Astrocyte (in vitro differentiated cells and primary cell): ENCODE data around the gene PTPRN2. TPM values are rescaled to one million over a fixed set of nuclear protein-coding genes. Genes with fewer than 3 reads are reported as not detected.

ENCODE experiments used
- DNase-seq: peaks from one replicate; pipeline ENCODE4 v3.0.0-alpha.2; 2010; ENCODE audit warnings: low read depth
- FAIRE-seq: peaks from 2 replicates; lab custom pipeline; 2011; peaks lifted over from hg19 to GRCh38; lab: Jason Lieb, UNC
- H2AFZ ChIP-seq: 2 replicates; pipeline ENCODE4 v1.6.0; 2012; ENCODE audit warnings: low read depth, low read length, inconsistent platforms
- H3K27ac ChIP-seq: 2 replicates; pipeline ENCODE4 v1.5.1; 2011; ENCODE audit warnings: low read depth, low read length, inconsistent platforms
- H3K27me3 ChIP-seq: 2 replicates; pipeline ENCODE4 v1.6.0; 2011; ENCODE audit warnings: low read length, inconsistent platforms; ENCODE audit not compliant: insufficient read depth
- H3K36me3 ChIP-seq: 2 replicates; pipeline ENCODE4 v1.5.1; 2011; ENCODE audit warnings: low read length, inconsistent platforms; ENCODE audit not compliant: insufficient read depth
- H3K4me1 ChIP-seq: 2 replicates; pipeline ENCODE4 v1.5.1; 2011; ENCODE audit warnings: low read length, inconsistent platforms; ENCODE audit not compliant: insufficient read depth
- H3K4me2 ChIP-seq: 2 replicates; pipeline ENCODE4 v1.6.0; 2012; ENCODE audit warnings: low read length, inconsistent platforms
- H3K4me3 ChIP-seq: 2 replicates; pipeline ENCODE4 v1.5.1; 2011; ENCODE audit warnings: low read depth, mild to moderate bottlenecking, low read length, inconsistent platforms; ENCODE audit not compliant: insufficient read depth
- H3K79me2 ChIP-seq: 2 replicates; pipeline ENCODE4 v1.6.0; 2012; ENCODE audit warnings: mild to moderate bottlenecking, low read length, inconsistent platforms; ENCODE audit not compliant: insufficient read depth
- H3K9ac ChIP-seq: 2 replicates; pipeline ENCODE4 v1.6.0; 2012; ENCODE audit warnings: mild to moderate bottlenecking, low read length, inconsistent platforms
- H3K9me3 ChIP-seq: 2 replicates; pipeline ENCODE4 v1.5.1; 2012; ENCODE audit warnings: low read depth, mild to moderate bottlenecking, low read length, inconsistent platforms; ENCODE audit not compliant: insufficient read depth
- H4K20me1 ChIP-seq: 2 replicates; pipeline ENCODE4 v1.6.0; 2012; ENCODE audit warnings: low read length, inconsistent platforms; ENCODE audit not compliant: insufficient read depth
- H3K27ac Mint-ChIP-seq: one replicate; pipeline ENCODE4 v1.8.0; 2021; ENCODE audit warnings: mild to moderate bottlenecking, mixed read lengths; ENCODE audit not compliant: unreplicated experiment
- H3K27me3 Mint-ChIP-seq: one replicate; pipeline ENCODE4 v1.8.0; 2021; ENCODE audit warnings: low read depth, mixed read lengths; ENCODE audit not compliant: unreplicated experiment
- H3K36me3 Mint-ChIP-seq: one replicate; pipeline ENCODE4 v1.8.0; 2021; ENCODE audit warnings: low read depth, mixed read lengths; ENCODE audit not compliant: unreplicated experiment
- H3K4me1 Mint-ChIP-seq: one replicate; pipeline ENCODE4 v1.8.0; 2021; ENCODE audit warnings: low read depth, mixed read lengths; ENCODE audit not compliant: unreplicated experiment
- H3K4me3 Mint-ChIP-seq: one replicate; pipeline ENCODE4 v1.8.0; 2021; ENCODE audit warnings: mild to moderate bottlenecking, moderate library complexity, mixed read lengths; ENCODE audit not compliant: unreplicated experiment
- H3K9me3 Mint-ChIP-seq: one replicate; pipeline ENCODE4 v1.8.0; 2021; ENCODE audit warnings: mild to moderate bottlenecking, mixed read lengths; ENCODE audit not compliant: unreplicated experiment
- CTCF ChIP-seq: IDR thresholded peaks from 2 replicates; pipeline ENCODE4 v1.5.1; 2011; ENCODE audit warnings: low read depth, mild to moderate bottlenecking, inconsistent platforms, low read length, moderate library complexity; ENCODE audit not compliant: insufficient read depth
- EZH2 ChIP-seq: IDR thresholded peaks from 2 replicates; pipeline ENCODE4 v1.6.1; 2012; ENCODE audit warnings: mild to moderate bottlenecking, low read length, inconsistent platforms; ENCODE audit not compliant: insufficient read depth
- total RNA-seq: library from RNA; stranded (reverse); gene quantifications from 2 replicates; pipeline ENCODE4 v1.2.1, GENCODE V29; 2021

PTPRN2 gene
- total RNA-seq, 1 donor from 2014 or later, result 0.09 TPM

- H3K4me1 Mint-ChIP-seq, result no peaks in the 10 kb centered on the region
- H3K36me3 Mint-ChIP-seq, result peaks cover 2% of the 10 kb centered on the region
- H3K27ac ChIP-seq, result no peak overlapping the region
- H4K20me1 ChIP-seq, result no peaks in the 10 kb centered on the region
- no peaks in the 10 kb centered on the region for H3K79me2 ChIP-seq
- no peaks in the 10 kb centered on the region for H3K36me3 ChIP-seq
- no peaks in the 10 kb centered on the region for H3K27me3 ChIP-seq
- peaks cover 19% of the 10 kb centered on the region for H3K9me3 ChIP-seq
- no peak overlapping the region for H2AFZ ChIP-seq
- FAIRE-seq (no peak), DNase-seq (no peak)
- TF ChIP-seq EZH2 (no peak), CTCF (no peak)
- peaks cover 2% of the 10 kb centered on the region for H3K4me1 ChIP-seq
- peaks cover 32% of the 10 kb centered on the region for H3K9me3 Mint-ChIP-seq
- no peak overlapping the region for H3K27ac Mint-ChIP-seq
- no peaks in the 10 kb centered on the region for H3K27me3 Mint-ChIP-seq
- H3K4me3 ChIP-seq, result no peak overlapping the region
- no peak overlapping the region for H3K4me3 Mint-ChIP-seq
- H3K9ac ChIP-seq, result no peak overlapping the region
- no peak overlapping the region for H3K4me2 ChIP-seq
Observed at GRCh38 chr7:157768198-157768597, 819.4 kb downstream of the PTPRN2 start.

GRCh38 chr7:157767506-157768197 is 820.0 kb downstream of the PTPRN2 start:
- H2AFZ ChIP-seq, result no peak overlapping the region
- H3K4me3 Mint-ChIP-seq, result no peak overlapping the region
- H3K27me3 ChIP-seq, result no peaks in the 10 kb centered on the region
- H3K27me3 Mint-ChIP-seq, result no peaks in the 10 kb centered on the region
- no peak overlapping the region for H3K9ac ChIP-seq
- peaks cover 32% of the 10 kb centered on the region for H3K9me3 Mint-ChIP-seq
- peaks cover 19% of the 10 kb centered on the region for H3K9me3 ChIP-seq
- H3K4me2 ChIP-seq, result no peak overlapping the region
- H3K4me3 ChIP-seq, result no peak overlapping the region
- no peak for DNase-seq
- no peak for FAIRE-seq
- no peak overlapping the region for H3K27ac Mint-ChIP-seq
- no peaks in the 10 kb centered on the region for H3K36me3 ChIP-seq
- H3K36me3 Mint-ChIP-seq, result peaks cover 2% of the 10 kb centered on the region
- H3K27ac ChIP-seq, result no peak overlapping the region
- no peaks in the 10 kb centered on the region for H4K20me1 ChIP-seq
- no peaks in the 10 kb centered on the region for H3K79me2 ChIP-seq
- peaks cover 2% of the 10 kb centered on the region for H3K4me1 ChIP-seq
- no peaks in the 10 kb centered on the region for H3K4me1 Mint-ChIP-seq
- no peak for TF ChIP-seq CTCF

DNA sequence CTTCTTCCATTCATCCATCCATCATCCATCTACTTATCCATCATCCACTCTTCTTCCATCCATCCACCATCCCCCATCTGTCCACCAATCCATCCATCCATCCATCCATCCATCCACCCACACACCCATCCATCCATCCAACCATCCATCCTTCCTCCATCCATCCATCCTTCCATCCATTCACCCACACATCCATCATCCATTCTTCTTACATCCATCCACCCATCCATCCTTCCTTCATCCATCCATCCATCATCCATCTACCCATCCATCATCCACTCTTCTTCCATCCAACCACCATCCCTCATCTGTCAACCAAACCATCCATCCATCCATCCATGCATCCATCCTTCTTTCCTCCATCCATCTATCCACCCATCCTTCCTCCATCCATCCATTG is 821.5 kb downstream of the PTPRN2 start:
- Mint-ChIP-seq H3K27me3 (no peaks in the 10 kb centered on the region), H3K9me3 (peaks cover 24% of the 10 kb centered on the region), H3K36me3 (peaks cover 2% of the 10 kb centered on the region), H3K4me3 (no peak overlapping the region), H3K4me1 (no peaks in the 10 kb centered on the region), H3K27ac (no peak overlapping the region)
- H4K20me1 ChIP-seq, result no peaks in the 10 kb centered on the region
- H2AFZ ChIP-seq, result no peak overlapping the region
- H3K4me3 ChIP-seq, result no peak overlapping the region
- H3K9ac ChIP-seq, result no peak overlapping the region
- TF ChIP-seq EZH2 (no peak), CTCF (no peak)
- H3K79me2 ChIP-seq, result no peaks in the 10 kb centered on the region
- DNase-seq, result no peak
- peaks cover 11% of the 10 kb centered on the region for H3K9me3 ChIP-seq
- H3K27ac ChIP-seq, result no peak overlapping the region
- H3K4me2 ChIP-seq, result no peak overlapping the region
- H3K36me3 ChIP-seq, result no peaks in the 10 kb centered on the region
- H3K27me3 ChIP-seq, result no peaks in the 10 kb centered on the region
- peaks cover 2% of the 10 kb centered on the region for H3K4me1 ChIP-seq
- FAIRE-seq, result no peak
